ENCODE measurements around the gene PRLR. TPM values are rescaled to one million over a fixed set of nuclear protein-coding genes. Genes with fewer than 3 reads are reported as not detected.

The PRLR gene
- total RNA-seq, 2 experiments from 2014 or later, result not detected

GRCh38 chr5:35009019-35009418, 221.3 kb downstream of the PRLR start:
- CTCF ChIA-PET, result no interaction called here

GRCh38 chr5:35004771-35005170, 225.5 kb downstream of the PRLR start:
- Mint-ChIP-seq H3K27ac (no peak overlapping the region), H3K27me3 (peaks cover 27% of the 10 kb centered on the region), H3K4me3 (no peak overlapping the region), H3K36me3 (ENCODE audit: low read depth) (no peaks in the 10 kb centered on the region), H3K4me1 (ENCODE audit: low read depth) (no peaks in the 10 kb centered on the region), H3K9me3 (peaks cover 2% of the 10 kb centered on the region)
- CTCF ChIA-PET, result interaction anchor here (0.7 to 3.7 kb wide), 5 partner anchors 47 to 519 kb away, joined by 3 to 41 read pairs (median 4); no protein-coding TSS in a partner anchor
- no peak for TF ChIP-seq CTCF (IDR thresholded peaks at IDR 0.05)
- POLR2A ChIA-PET, result no interaction called here
- intact Hi-C loops (cut with micrococcal nuclease), result loop anchor here (10.0 kb wide), 1 partner anchor 510 kb away; no protein-coding TSS in a partner anchor
- ATAC-seq (no peak), DNase-seq (no peak)

More at GRCh38 chr5:35009019-35009418, 221.3 kb downstream of the PRLR start:
- Mint-ChIP-seq H3K4me1 (ENCODE audit: low read depth) (no peaks in the 10 kb centered on the region), H3K27ac (no peak overlapping the region), H3K27me3 (peaks cover 21% of the 10 kb centered on the region), H3K4me3 (no peak overlapping the region), H3K9me3 (peaks cover 2% of the 10 kb centered on the region), H3K36me3 (ENCODE audit: low read depth) (no peaks in the 10 kb centered on the region)
- ATAC-seq (no peak), DNase-seq (no peak)
- no peak for TF ChIP-seq CTCF (IDR thresholded peaks at IDR 0.05)
- POLR2A ChIA-PET, result no interaction called here
- intact Hi-C loops (cut with micrococcal nuclease), result loop anchor here (10.0 kb wide), 1 partner anchor 514 kb away; no protein-coding TSS in a partner anchor

- ChIA-PET POLR2A (no interaction called here), CTCF (interaction anchor here (0.7 to 4.1 kb wide), 20 partner anchors 11 to 1149 kb away, joined by 3 to 41 read pairs (median 4); no protein-coding TSS in a partner anchor)
- intact Hi-C loops (cut with micrococcal nuclease), result loop anchor here (10.0 kb wide), 1 partner anchor 509 kb away; no protein-coding TSS in a partner anchor
- no peak for ATAC-seq
- no peak overlapping the region for H3K27ac Mint-ChIP-seq
- no peaks in the 10 kb centered on the region for H3K4me1 Mint-ChIP-seq (ENCODE audit: low read depth)
- no peak for TF ChIP-seq CTCF (IDR thresholded peaks at IDR 0.05)
- DNase-seq, result no peak
- H3K4me3 Mint-ChIP-seq, result no peak overlapping the region
- H3K9me3 Mint-ChIP-seq, result peaks cover 2% of the 10 kb centered on the region
- H3K36me3 Mint-ChIP-seq (ENCODE audit: low read depth), result no peaks in the 10 kb centered on the region
- H3K27me3 Mint-ChIP-seq, result peaks cover 25% of the 10 kb centered on the region
Observed at GRCh38 chr5:35004200-35004599, 226.1 kb downstream of the PRLR start.

- CTCF ChIA-PET, result interaction anchor here (0.6 to 4.1 kb wide), 33 partner anchors 9 to 1150 kb away, joined by 3 to 41 read pairs (median 3); no protein-coding TSS in a partner anchor
- POLR2A ChIA-PET, result interaction anchor here (1.0 kb wide), 1 partner anchor 88 kb away, joined by 4 read pairs; the partner anchor contains the start of genes BRIX1 and RAD1
- Mint-ChIP-seq H3K4me3 (no peak overlapping the region), H3K27me3 (peaks cover 21% of the 10 kb centered on the region), H3K27ac (no peak overlapping the region), H3K4me1 (ENCODE audit: low read depth) (no peaks in the 10 kb centered on the region), H3K9me3 (peaks cover 2% of the 10 kb centered on the region), H3K36me3 (ENCODE audit: low read depth) (no peaks in the 10 kb centered on the region)
- DNase-seq (peak; percentile 73), ATAC-seq (peak; percentile 77)
- TF ChIP-seq CTCF (IDR thresholded peaks at IDR 0.05), result peak; percentile 92
- intact Hi-C loops (cut with micrococcal nuclease), result loop anchor here (10.0 kb wide), 1 partner anchor 508 kb away; no protein-coding TSS in a partner anchor
Observed at GRCh38 chr5:35003018-35003957, 227.0 kb downstream of the PRLR start.
